ENCODE data around the gene FANCF. TPM values are rescaled to one million over a fixed set of nuclear protein-coding genes. Genes with fewer than 3 reads are reported as not detected.
"Not testable (repeated sequence)": the region's sequence is repeated elsewhere in the genome, so short reads cannot be mapped to it uniquely, and the experiment has no call there.

FANCF gene
- total RNA-seq, 3 donors from 2014 or later = 9.5 to 14.7 (median 12.9) TPM

DNA sequence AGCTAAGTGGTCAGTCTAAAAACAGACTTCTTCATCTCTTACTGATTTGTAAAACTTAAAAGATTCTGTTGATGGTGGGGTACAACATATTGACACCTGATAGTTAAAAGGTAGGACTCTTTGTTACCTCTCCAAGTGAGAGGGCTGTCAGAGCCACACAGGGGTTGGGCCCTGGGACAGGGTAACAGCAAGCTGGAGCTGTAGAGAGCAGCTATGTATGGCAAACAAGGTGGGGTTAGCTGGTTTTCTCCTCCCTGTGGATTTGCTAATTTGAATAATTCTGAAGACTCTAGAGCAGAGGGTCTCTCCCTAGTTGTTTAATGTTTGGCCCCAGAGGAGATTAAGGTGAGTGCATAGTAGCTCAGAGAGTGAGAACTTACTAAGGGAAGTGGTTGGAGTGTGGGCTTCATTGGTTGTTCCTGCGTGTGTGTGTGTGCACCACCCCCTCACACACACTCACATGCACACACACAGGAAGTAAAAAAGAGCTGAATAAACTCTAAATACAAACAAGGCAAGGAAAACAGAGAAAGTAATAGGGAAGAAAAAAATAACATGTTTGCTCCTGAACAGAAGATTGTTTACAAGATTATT is 31.6 kb upstream of the FANCF start:
- TF ChIP-seq, protein P1, sequence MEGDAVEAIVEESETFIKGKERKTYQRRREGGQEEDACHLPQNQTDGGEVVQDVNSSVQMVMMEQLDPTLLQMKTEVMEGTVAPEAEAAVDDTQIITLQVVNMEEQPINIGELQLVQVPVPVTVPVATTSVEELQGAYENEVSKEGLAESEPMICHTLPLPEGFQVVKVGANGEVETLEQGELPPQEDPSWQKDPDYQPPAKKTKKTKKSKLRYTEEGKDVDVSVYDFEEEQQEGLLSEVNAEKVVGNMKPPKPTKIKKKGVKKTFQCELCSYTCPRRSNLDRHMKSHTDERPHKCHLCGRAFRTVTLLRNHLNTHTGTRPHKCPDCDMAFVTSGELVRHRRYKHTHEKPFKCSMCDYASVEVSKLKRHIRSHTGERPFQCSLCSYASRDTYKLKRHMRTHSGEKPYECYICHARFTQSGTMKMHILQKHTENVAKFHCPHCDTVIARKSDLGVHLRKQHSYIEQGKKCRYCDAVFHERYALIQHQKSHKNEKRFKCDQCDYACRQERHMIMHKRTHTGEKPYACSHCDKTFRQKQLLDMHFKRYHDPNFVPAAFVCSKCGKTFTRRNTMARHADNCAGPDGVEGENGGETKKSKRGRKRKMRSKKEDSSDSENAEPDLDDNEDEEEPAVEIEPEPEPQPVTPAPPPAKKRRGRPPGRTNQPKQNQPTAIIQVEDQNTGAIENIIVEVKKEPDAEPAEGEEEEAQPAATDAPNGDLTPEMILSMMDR (IDR thresholded peaks at IDR 0.05) = no peak
- Histone ChIP-seq H3K36me3 (ENCODE audit: low read depth) (no peaks in the 10 kb centered on the region), H3K4me1 (ENCODE audit: low read depth) (no peaks in the 10 kb centered on the region), H3K9me3 (no peaks in the 10 kb centered on the region), H3K4me3 (no peak overlapping the region)
- peak; percentile 55 for ATAC-seq
- intact Hi-C loops (cut with DNase I, micrococcal nuclease) = no loop called here
- DNase-seq = no peak

DNA sequence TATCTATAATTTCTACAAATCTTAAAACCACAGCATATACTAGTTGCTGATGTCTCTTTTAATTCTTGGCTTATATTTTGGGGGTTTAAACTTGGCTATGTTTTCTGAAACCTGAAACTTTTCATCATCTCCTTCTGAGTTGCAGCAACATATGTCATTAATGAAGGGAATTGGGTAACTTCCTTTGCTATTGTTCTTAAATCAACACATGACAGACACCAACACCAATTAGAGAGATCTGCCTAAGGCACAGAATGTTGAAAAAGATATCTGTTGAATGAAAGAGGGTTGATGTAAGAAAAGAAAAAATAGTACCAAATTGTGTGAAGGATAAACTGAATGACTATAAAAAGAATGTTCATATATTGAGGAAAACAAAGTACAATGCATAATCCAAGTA is 30.5 kb upstream of the FANCF start:
- no peaks in the 10 kb centered on the region for H3K36me3 ChIP-seq (ENCODE audit: low read depth)
- no peaks in the 10 kb centered on the region for H3K4me1 ChIP-seq (ENCODE audit: low read depth)
- no peak overlapping the region for H3K4me3 ChIP-seq
- intact Hi-C loops (cut with DNase I, micrococcal nuclease) = no loop called here
- TF ChIP-seq, protein P1 (IDR thresholded peaks at IDR 0.05) = no peak
- ATAC-seq (no peak), DNase-seq (no peak)
- no peaks in the 10 kb centered on the region for H3K9me3 ChIP-seq

DNA sequence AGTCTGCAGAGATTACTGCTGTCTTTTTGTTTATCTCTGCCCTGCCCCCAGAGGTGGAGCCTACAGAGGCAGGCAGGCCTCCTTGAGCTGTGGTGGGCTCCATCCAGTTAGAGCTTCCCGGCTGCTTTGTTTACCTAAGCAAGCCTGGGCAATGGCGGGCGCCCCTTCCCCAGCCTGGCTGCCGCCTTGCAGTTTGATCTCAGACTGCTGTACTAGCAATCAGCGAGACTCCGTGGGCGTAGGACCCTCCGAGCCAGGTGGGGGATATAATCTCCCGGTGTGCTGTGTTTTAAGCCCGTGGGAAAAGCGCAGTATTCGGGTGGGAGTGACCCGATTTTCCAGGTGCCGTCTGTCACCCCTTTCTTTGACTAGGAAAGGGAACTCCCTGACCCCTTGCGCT is 26.7 kb upstream of the FANCF start:
- H3K4me1 ChIP-seq (ENCODE audit: low read depth); H3K4me3 ChIP-seq; intact Hi-C loops (cut with DNase I, micrococcal nuclease); H3K9me3 ChIP-seq; ATAC-seq; H3K36me3 ChIP-seq (ENCODE audit: low read depth); DNase-seq: not testable (repeated sequence)

DNA sequence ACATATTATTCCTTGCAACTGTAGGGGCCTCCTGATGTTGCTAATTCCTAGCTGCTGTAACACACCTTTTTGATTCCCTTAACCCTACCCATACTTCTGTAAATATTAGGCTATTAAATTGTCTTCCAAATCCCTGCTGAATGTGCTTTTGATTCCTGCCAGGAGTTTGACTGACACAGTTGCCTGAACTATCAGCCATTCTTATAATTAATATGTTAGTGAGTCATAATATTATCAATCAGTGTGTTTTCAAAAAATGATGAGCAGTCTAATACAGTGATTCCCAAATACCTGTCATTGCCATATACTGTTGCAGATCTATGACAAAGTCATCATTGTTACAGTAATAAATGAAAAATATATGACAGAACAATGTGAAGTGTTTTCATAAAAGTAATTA is 15.9 kb upstream of the FANCF start:
- Histone ChIP-seq H3K4me1 (ENCODE audit: low read depth) (no peaks in the 10 kb centered on the region), H3K36me3 (ENCODE audit: low read depth) (no peaks in the 10 kb centered on the region), H3K9me3 (no peaks in the 10 kb centered on the region), H3K4me3 (no peak overlapping the region)
- intact Hi-C loops (cut with DNase I, micrococcal nuclease) = no loop called here
- ATAC-seq = no peak
- no peak for DNase-seq
- TF ChIP-seq, protein P1 (IDR thresholded peaks at IDR 0.05) = no peak

DNA sequence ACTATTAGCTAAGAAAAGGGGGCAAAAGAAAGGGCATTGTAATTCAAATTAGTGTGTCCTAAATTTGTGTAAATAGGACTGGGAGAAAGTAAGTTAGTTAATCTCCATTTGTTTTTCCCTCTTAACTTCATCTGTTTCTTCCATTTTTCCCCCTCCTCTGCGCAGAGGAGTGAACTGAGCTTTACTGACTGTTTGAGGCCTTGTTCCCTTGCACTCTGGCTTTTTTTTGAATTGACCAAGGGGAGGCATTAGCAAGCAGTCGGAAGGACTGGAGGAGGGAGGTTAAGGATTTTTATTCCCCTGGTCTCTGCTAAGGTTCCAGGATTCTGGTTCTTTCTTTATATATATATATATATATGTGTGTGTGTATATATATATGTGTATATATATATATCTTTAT is 15.2 kb upstream of the FANCF start:
- DNase-seq (no peak), ATAC-seq (no peak)
- intact Hi-C loops (cut with DNase I, micrococcal nuclease) = no loop called here
- H3K4me3 ChIP-seq = no peak overlapping the region
- no peaks in the 10 kb centered on the region for H3K4me1 ChIP-seq (ENCODE audit: low read depth)
- no peaks in the 10 kb centered on the region for H3K36me3 ChIP-seq (ENCODE audit: low read depth)
- TF ChIP-seq, protein P1 (IDR thresholded peaks at IDR 0.05) = no peak
- H3K9me3 ChIP-seq = no peaks in the 10 kb centered on the region

DNA sequence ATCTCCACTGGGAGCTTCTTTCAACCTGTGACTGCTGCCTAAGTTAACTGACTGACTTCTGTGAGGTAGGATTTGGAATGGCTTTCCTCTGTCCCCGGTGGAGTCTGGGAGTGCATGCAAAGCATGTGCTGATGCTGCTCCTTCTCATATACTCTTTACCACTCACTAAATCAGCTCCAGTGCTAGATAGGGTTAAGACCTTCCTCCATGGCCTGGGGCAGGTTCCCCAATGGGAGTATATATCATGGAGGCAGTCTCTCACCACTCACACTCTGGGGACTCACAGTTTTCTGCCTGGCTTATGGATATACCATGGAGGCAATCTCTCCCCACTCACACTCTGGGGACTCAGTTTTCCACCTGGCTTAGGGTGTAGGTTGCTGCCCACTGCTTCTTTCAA is 10.1 kb upstream of the FANCF start:
- no peak for DNase-seq
- Histone ChIP-seq H3K36me3 (ENCODE audit: low read depth) (no peaks in the 10 kb centered on the region), H3K4me1 (ENCODE audit: low read depth) (peaks cover 3% of the 10 kb centered on the region), H3K9me3 (no peaks in the 10 kb centered on the region), H3K4me3 (no peak overlapping the region)
- intact Hi-C loops (cut with DNase I, micrococcal nuclease) = no loop called here
- TF ChIP-seq, protein P1 (IDR thresholded peaks at IDR 0.05) = no peak
- ATAC-seq = no peak
